H1 (cell line): ENCODE results near the gene ESD. TPM values are rescaled to one million over a fixed set of nuclear protein-coding genes. Genes with fewer than 3 reads are reported as not detected.

Experiments used
- CTCF ChIA-PET: fragments of 300-600 bp; sonication (Branson Sonifier 250); formaldehyde crosslinking; loops from one replicate; lab custom pipeline; 2021; ENCODE audit not compliant: partially characterized antibody; lab: Charles Lee
- POLR2A ChIA-PET: fragments of 300-600 bp; sonication (Branson Sonifier 250); formaldehyde crosslinking; loops from one replicate; lab custom pipeline; 2021; ENCODE audit warnings: inconsistent platforms; ENCODE audit not compliant: partially characterized antibody; lab: Charles Lee
- DNase-seq, 2 experiments: peaks; one replicate each; pipeline versions ENCODE4 v3.0.0 to v3.0.0-alpha.2; 2010 to 2022; ENCODE audit warnings: low spot score in 2 of 2, low read depth in 1 of 2, mixed read lengths in 1 of 2
- FAIRE-seq: peaks from 2 replicates; lab custom pipeline; 2011; peaks lifted over from hg19 to GRCh38; lab: Jason Lieb, UNC
- H2AFZ ChIP-seq: 2 replicates; pipeline ENCODE4 v1.8.1; 2012; ENCODE audit warnings: low read length, inconsistent platforms
- H2AK5ac ChIP-seq: 2 replicates; pipeline ENCODE4 v1.6.1; 2013; ENCODE audit warnings: low read depth, low read length
- H2BK120ac ChIP-seq: replicated peaks from 2 replicates; pipeline ENCODE3; 2013; ENCODE audit warnings: low read depth, low read length, inconsistent platforms
- H2BK12ac ChIP-seq: 2 replicates; pipeline ENCODE4 v1.6.1; 2013; ENCODE audit warnings: low read depth, low read length
- H2BK15ac ChIP-seq: 2 replicates; pipeline ENCODE4 v1.6.1; 2013; ENCODE audit warnings: low read length
- H2BK20ac ChIP-seq: 2 replicates; pipeline ENCODE4 v1.6.1; 2013; ENCODE audit warnings: low read length
- H2BK5ac ChIP-seq: 2 replicates; pipeline ENCODE4 v1.6.1; 2013; ENCODE audit warnings: low read depth, low read length
- H3K14ac ChIP-seq: 2 replicates; pipeline ENCODE4 v1.6.1; 2013; ENCODE audit warnings: inconsistent platforms; ENCODE audit not compliant: insufficient read length
- H3K18ac ChIP-seq: 2 replicates; pipeline ENCODE4 v1.6.1; 2013; ENCODE audit warnings: low read length; ENCODE audit errors: extremely low read depth
- H3K23ac ChIP-seq: 2 replicates; pipeline ENCODE4 v1.6.1; 2013; ENCODE audit warnings: inconsistent platforms; ENCODE audit not compliant: insufficient read length
- H3K23me2 ChIP-seq: 2 replicates; pipeline ENCODE4 v1.6.1; 2013; ENCODE audit warnings: low read depth, low read length
- H3K27ac ChIP-seq: 2 replicates; pipeline ENCODE4 v1.6.1; 2011; ENCODE audit warnings: low read depth, low read length, inconsistent platforms
- H3K27me3 ChIP-seq, 4 experiments: replicated peaks in 1 of 4; 1 replicate in 1 of 4; 2 replicates in 3 of 4; pipeline versions ENCODE4 v1.6.1 to v1.8.1; 2011 to 2013; ENCODE audit warnings: low read length in 3 of 4, mild to moderate bottlenecking in 3 of 4, inconsistent platforms in 2 of 4, mixed read lengths in 2 of 4, moderate library complexity in 1 of 4; ENCODE audit not compliant: control insufficient read depth in 3 of 4, insufficient read depth in 3 of 4; ENCODE audit errors: extremely low read depth in 1 of 4
- H3K36me3 ChIP-seq, 4 experiments: 2 replicates each; pipeline versions ENCODE4 v1.6.1 to v1.8.1; 2011 to 2013; ENCODE audit warnings: mild to moderate bottlenecking in 4 of 4, low read length in 3 of 4, moderate library complexity in 2 of 4, control low read depth in 1 of 4, inconsistent platforms in 1 of 4; ENCODE audit not compliant: insufficient read depth in 4 of 4, control insufficient read depth in 2 of 4
- H3K4ac ChIP-seq: replicated peaks from 2 replicates; pipeline ENCODE3; 2013; ENCODE audit warnings: low read length, low read depth, mixed read lengths, inconsistent platforms; ENCODE audit not compliant: insufficient read length
- H3K4me1 ChIP-seq, 4 experiments: replicated peaks in 1 of 4; 1 replicate in 1 of 4; 2 replicates in 3 of 4; pipeline versions ENCODE4 v1.6.1 to v1.8.1; 2011 to 2013; ENCODE audit warnings: low read length in 3 of 4, inconsistent platforms in 2 of 4, mixed read lengths in 1 of 4; ENCODE audit not compliant: insufficient read depth in 4 of 4, control insufficient read depth in 3 of 4
- H3K4me2 ChIP-seq, 2 experiments: 2 replicates each; pipeline versions ENCODE4 v1.6.1 to v1.8.1; 2011 to 2013; ENCODE audit warnings: low read depth in 2 of 2, low read length in 2 of 2, control low read depth in 1 of 2, inconsistent platforms in 1 of 2, mild to moderate bottlenecking in 1 of 2; ENCODE audit not compliant: insufficient read depth in 1 of 2
- H3K4me3 ChIP-seq, 4 experiments: fragments of 200-600, 300-600 bp in 1 of 4; sonication (generic), shearing (Covaris generic), sonication (Bioruptor Twin) in 1 of 4; 2 replicates each; pipeline versions ENCODE4 v1.5.1 to v1.8.1; 2011 to 2016; ENCODE audit warnings: low read length in 4 of 4, low read depth in 3 of 4, control low read depth in 2 of 4, inconsistent platforms in 2 of 4, mild to moderate bottlenecking in 2 of 4, mixed read lengths in 1 of 4, moderate library complexity in 1 of 4; ENCODE audit not compliant: insufficient read depth in 2 of 4; ENCODE audit errors: extremely low read depth in 1 of 4
- H3K56ac ChIP-seq: replicated peaks from 2 replicates; pipeline ENCODE3; 2013; ENCODE audit warnings: low read depth, mild to moderate bottlenecking, mixed read lengths, low read length, inconsistent platforms; ENCODE audit not compliant: insufficient read length
- H3K79me1 ChIP-seq: 2 replicates; pipeline ENCODE4 v1.6.1; 2013; ENCODE audit warnings: low read depth, low read length, control low read depth
- H3K79me2 ChIP-seq, 2 experiments: 2 replicates each; pipeline versions ENCODE4 v1.6.1 to v1.8.1; 2012 to 2013; ENCODE audit warnings: low read length in 2 of 2, mild to moderate bottlenecking in 2 of 2, inconsistent platforms in 1 of 2; ENCODE audit not compliant: insufficient read depth in 2 of 2, control insufficient read depth in 1 of 2
- H3K9ac ChIP-seq, 4 experiments: replicated peaks in 1 of 4; 1 replicate in 1 of 4; 2 replicates in 3 of 4; pipeline versions ENCODE4 v1.6.1 to v1.8.1; 2011 to 2013; ENCODE audit warnings: low read depth in 3 of 4, low read length in 3 of 4, control low read depth in 2 of 4, mild to moderate bottlenecking in 2 of 4, moderate library complexity in 2 of 4, inconsistent platforms in 1 of 4; ENCODE audit errors: extremely low read depth in 1 of 4
- H3K9me3 ChIP-seq, 2 experiments: 2 replicates each; pipeline versions ENCODE4 v1.6.1 to v1.8.1; 2012 to 2013; ENCODE audit warnings: mild to moderate bottlenecking in 2 of 2, moderate library complexity in 2 of 2, control low read depth in 1 of 2, inconsistent platforms in 1 of 2, low read depth in 1 of 2, low read length in 1 of 2, mixed read lengths in 1 of 2; ENCODE audit not compliant: insufficient read depth in 2 of 2
- H4K20me1 ChIP-seq, 2 experiments: replicated peaks in 1 of 2; 2 replicates each; pipeline versions ENCODE3 to v1.8.1; 2011 to 2013; ENCODE audit warnings: inconsistent platforms in 2 of 2, low read length in 2 of 2, mild to moderate bottlenecking in 1 of 2; ENCODE audit not compliant: insufficient read depth in 2 of 2, control insufficient read depth in 1 of 2
- H4K5ac ChIP-seq: 2 replicates; pipeline ENCODE4 v1.6.1; 2013; ENCODE audit warnings: low read length, low read depth, mixed read lengths, inconsistent platforms; ENCODE audit not compliant: insufficient read length
- H4K8ac ChIP-seq: 2 replicates; pipeline ENCODE4 v1.8.0; 2013; ENCODE audit warnings: mild to moderate bottlenecking, moderate library complexity, low read length, inconsistent platforms; ENCODE audit not compliant: insufficient read depth; ENCODE audit errors: extremely low read depth
- H4K91ac ChIP-seq: replicated peaks from 2 replicates; pipeline ENCODE3; 2013; ENCODE audit warnings: low read length, mixed read lengths, inconsistent platforms; ENCODE audit not compliant: insufficient read length
- EP300 ChIP-seq, 2 experiments: IDR thresholded peaks; 1 replicate in 1 of 2; 2 replicates in 1 of 2; pipeline ENCODE4 v1.6.1; 2011 to 2012; ENCODE audit warnings: low read depth in 2 of 2, low read length in 2 of 2, mild to moderate bottlenecking in 2 of 2, borderline replicate concordance in 1 of 2, inconsistent platforms in 1 of 2, moderate library complexity in 1 of 2
- HDAC2 ChIP-seq, 2 experiments: fragments of 300-600 bp in 1 of 2; sonication (generic) in 1 of 2; IDR thresholded peaks; 2 replicates each; pipeline ENCODE4 v1.6.1; 2011 to 2012; ENCODE audit warnings: low read depth in 2 of 2, low read length in 2 of 2, mild to moderate bottlenecking in 2 of 2, moderate library complexity in 2 of 2, borderline replicate concordance in 1 of 2, inconsistent platforms in 1 of 2
- HDAC6 ChIP-seq: IDR thresholded peaks from one replicate; pipeline ENCODE4 v1.7.1; 2012; ENCODE audit warnings: low read depth, mild to moderate bottlenecking, inconsistent platforms, low read length, moderate library complexity
- NANOG ChIP-seq: IDR thresholded peaks from 2 replicates; pipeline ENCODE4 v1.6.1; 2011; ENCODE audit warnings: low read length, low read depth, mild to moderate bottlenecking, inconsistent platforms; ENCODE audit not compliant: insufficient read depth, poor library complexity, severe bottlenecking
- SIN3A ChIP-seq, 2 experiments: IDR thresholded peaks in 1 of 2; conservative IDR thresholded peaks in 1 of 2; 2 replicates each; pipeline ENCODE4 v1.6.1; 2011 to 2012; ENCODE audit warnings: low read length in 2 of 2, improper control_type of control experiment in 1 of 2, low read depth in 1 of 2, mild to moderate bottlenecking in 1 of 2
- SP1 ChIP-seq: IDR thresholded peaks from 2 replicates; pipeline ENCODE4 v1.6.1; 2011; ENCODE audit warnings: low read depth, low read length
- TEAD4 ChIP-seq: IDR thresholded peaks from 2 replicates; pipeline ENCODE4 v1.6.1; 2012; ENCODE audit warnings: low read depth, low read length, inconsistent platforms, mixed read lengths
- WGBS, 2 experiments: shearing (Covaris generic) in 1 of 2; methylation state at CpG; one replicate each; pipeline versions ENCODE4 v1.1.6 to v1.1.7; 2013 to 2015; ENCODE audit warnings: low lambda C conversion rate in 2 of 2, mixed read lengths in 2 of 2, inconsistent platforms in 1 of 2, low coverage in 1 of 2, missing lambda C conversion rate in 1 of 2; ENCODE audit not compliant: insufficient replicate concordance in 2 of 2, insufficient coverage in 1 of 2, insufficient read length in 1 of 2; ENCODE audit errors: extremely low coverage in 1 of 2, missing lambda C conversion rate in 1 of 2; 5-methylcytosine and 5-hydroxymethylcytosine counted together
- polyA plus RNA-seq, 7 experiments: library from polyadenylated mRNA; depleted of rRNA in 3 of 7; stranded (reverse) in 5 of 7; unstranded in 2 of 7; fragments of >200 nt in 5 of 7; fragments of 200-250 nt in 2 of 7; gene quantifications; 1 replicate in 5 of 7; 2 replicates in 1 of 7; 4 replicates in 1 of 7; pipeline versions ENCODE4 v1.2.1 to v1.2.3, GENCODE V29; 2011 to 2013; ENCODE audit warnings: missing spikeins in 2 of 7, mixed read lengths in 2 of 7
- total RNA-seq: library from RNA; stranded (reverse); fragmentation: NEBNext Ultra II Directional; extraction: Animal tissue kit (Norgen Biotek cat#: 25700); gene quantifications from 2 replicates; pipeline ENCODE4 v1.2.1, GENCODE V29; 2021

ESD gene
- total and polyA plus RNA-seq, 2 of the 8 experiments (the other 6 are each of a cell fraction or from before 2014, with no cell fraction given) = 40.3 to 55.8 TPM

- H3K4me3 ChIP-seq = no peak overlapping the region
- H3K9ac ChIP-seq = no peak overlapping the region
- H2AK5ac ChIP-seq = no peak overlapping the region
- no peak for FAIRE-seq
- no peak overlapping the region for H2BK20ac ChIP-seq
- H3K27me3 ChIP-seq = no peaks in the 10 kb centered on the region
- no peak overlapping the region for H3K23ac ChIP-seq
- H4K91ac ChIP-seq = no peak overlapping the region
- H3K9me3 ChIP-seq = no peaks in the 10 kb centered on the region
- CTCF ChIA-PET = interaction anchor here (0.8 to 2.3 kb wide), 3 partner anchors 13 to 19 kb away, joined by 3 to 13 read pairs (median 4); no protein-coding TSS in a partner anchor
- no peaks in the 10 kb centered on the region for H3K79me2 ChIP-seq
- WGBS, 2 experiments = 80% methylated on average over 2 of the region's 2 CpGs; no CpG with 5 or more reads in 1 of the 2 experiments
- H4K8ac ChIP-seq = no peak overlapping the region
- POLR2A ChIA-PET = no interaction called here
- no peak overlapping the region for H4K5ac ChIP-seq
- no peaks in the 10 kb centered on the region for H3K79me1 ChIP-seq
- no peaks in the 10 kb centered on the region for H4K20me1 ChIP-seq
- no peak overlapping the region for H2BK15ac ChIP-seq
- H2BK5ac ChIP-seq = no peak overlapping the region
- H3K23me2 ChIP-seq = no peaks in the 10 kb centered on the region
- no peak overlapping the region for H2BK12ac ChIP-seq
- DNase-seq = no peak
- H3K14ac ChIP-seq = no peak overlapping the region
- no peak overlapping the region for H3K4me2 ChIP-seq
- H3K4me1 ChIP-seq = no peaks in the 10 kb centered on the region
- H2AFZ ChIP-seq = no peak overlapping the region
- H3K4ac ChIP-seq = no peak overlapping the region
- no peaks in the 10 kb centered on the region for H3K36me3 ChIP-seq
- H2BK120ac ChIP-seq = no peak overlapping the region
- no peak overlapping the region for H3K56ac ChIP-seq
- no peak overlapping the region for H3K18ac ChIP-seq
- no peak overlapping the region for H3K27ac ChIP-seq
- TF ChIP-seq HDAC2 (IDR thresholded peaks at IDR 0.05; ENCODE audit: borderline replicate concordance in 1 of 2, low read depth in 2 of 2, low read length in 2 of 2) (no peak), EP300 (IDR thresholded peaks at IDR 0.05; ENCODE audit: borderline replicate concordance in 1 of 2, low read depth in 2 of 2, low read length in 2 of 2) (no peak), SP1 (no peak), NANOG (no peak), HDAC6 (no peak), SIN3A (conservative IDR thresholded peaks at IDR 0.05 in 1 of 2, IDR thresholded peaks at IDR 0.05 in 1 of 2; ENCODE audit: low read depth in 1 of 2, low read length in 2 of 2) (no peak), TEAD4 (no peak)
Measured at GRCh38 chr13:46845146-46845545, 48.2 kb upstream of the ESD start.
